GM21576 (cell line): Measurements from ENCODE around the gene EHHADH.

ENCODE experiments used
- ATAC-seq: cut with Tn5 transposase; IDR thresholded peaks from one replicate; pipeline ENCODE4 v1.9.1; 2021; ENCODE audit warnings: mild to moderate bottlenecking, moderate library complexity; ENCODE audit not compliant: unreplicated experiment

The EHHADH gene

GRCh38 chr3:185253645-185254410 lies at the start of gene EHHADH:
EHHADH (minus strand) TSS chr3:185254049; CDS start chr3:185254022, 27 bp downstream.
- peak; percentile 62 for ATAC-seq

GRCh38 chr3:185299918-185300426 lies 46.1 kb upstream of the EHHADH start:
- ATAC-seq = peak; percentile 89

DNA sequence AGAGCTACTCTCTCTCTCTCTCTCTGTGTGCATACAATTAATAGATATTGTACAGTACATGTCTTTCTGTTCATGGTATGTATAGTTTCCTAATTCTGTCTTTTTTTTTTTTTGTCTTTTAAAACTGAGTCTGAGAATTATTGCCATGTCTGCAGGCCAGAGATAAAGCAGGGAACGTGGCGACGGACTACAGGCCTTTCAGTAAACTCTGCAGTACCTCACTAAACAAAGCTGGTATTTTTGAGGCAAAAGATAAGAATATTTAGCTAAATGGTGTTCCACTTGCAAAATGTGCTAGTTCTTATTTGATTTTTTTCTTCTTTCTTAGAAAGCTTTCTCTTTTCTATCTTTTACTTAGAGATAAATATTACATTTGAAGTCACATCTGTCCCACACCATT lies 44.0 kb upstream of the EHHADH start:
- no peak for ATAC-seq

- ATAC-seq = no peak
Measured at GRCh38 chr3:185292238-185292637, 38.4 kb upstream of the EHHADH start.

- ATAC-seq = peak; percentile 51
Measured at GRCh38 chr3:185290266-185290665, 36.4 kb upstream of the EHHADH start.

- ATAC-seq = no peak
Measured at GRCh38 chr3:185283374-185283935, 29.6 kb upstream of the EHHADH start.

- ATAC-seq = peak; percentile 100
Measured at GRCh38 chr3:185282696-185283373, 29.0 kb upstream of the EHHADH start.

GRCh38 chr3:185280572-185281365 lies 26.9 kb upstream of the EHHADH start:
- ATAC-seq = no peak

DNA sequence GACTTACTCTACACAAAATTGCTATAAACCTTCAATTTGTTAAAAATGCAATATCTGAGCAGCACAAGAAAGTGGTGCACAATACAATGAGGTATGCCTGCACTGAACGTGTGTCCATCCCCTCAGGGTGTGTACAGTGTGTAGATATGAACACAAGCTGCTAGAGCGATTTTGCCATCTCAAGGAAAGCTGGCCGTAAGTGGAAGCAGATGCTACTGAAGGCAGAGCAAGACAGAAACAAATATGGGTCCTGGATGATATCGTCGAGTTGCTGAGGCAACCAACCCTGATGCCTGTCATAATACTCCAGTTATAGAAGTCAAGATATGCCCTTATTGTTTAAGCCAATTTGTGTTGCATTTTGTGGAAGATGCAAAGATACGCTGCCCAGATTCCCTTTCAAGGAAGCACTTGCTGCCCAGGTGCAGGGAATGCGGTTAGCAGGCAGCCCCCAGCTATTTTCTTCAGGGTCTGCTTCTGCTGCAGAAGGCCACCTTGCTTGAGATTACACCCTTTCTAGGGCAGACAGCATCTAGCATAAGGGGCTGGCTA lies 25.8 kb upstream of the EHHADH start:
- ATAC-seq = no peak

- no peak for ATAC-seq
Measured at GRCh38 chr3:185276415-185276814, 22.6 kb upstream of the EHHADH start.

GRCh38 chr3:185272033-185272432 lies 18.2 kb upstream of the EHHADH start:
- no peak for ATAC-seq

DNA sequence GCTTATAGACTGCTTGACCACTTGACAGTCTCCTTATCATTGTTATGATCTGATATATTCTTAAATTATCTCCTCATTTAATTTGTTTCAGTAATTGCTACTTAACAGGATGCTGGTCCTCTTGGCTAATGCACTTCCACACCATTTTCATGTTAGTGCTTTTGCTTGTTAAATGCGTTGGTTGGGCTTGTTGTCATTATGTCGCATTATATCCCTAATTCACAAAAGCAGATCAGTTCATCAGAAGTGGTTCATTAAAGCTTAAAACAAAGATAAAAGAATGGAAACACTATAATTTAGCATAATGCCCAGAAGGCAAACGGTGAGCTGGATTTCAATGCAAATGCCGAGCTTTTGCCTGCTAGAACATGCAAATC lies 17.1 kb upstream of the EHHADH start:
- ATAC-seq = no peak

- ATAC-seq = no peak
Measured at GRCh38 chr3:185270262-185270955, 16.6 kb upstream of the EHHADH start.

DNA sequence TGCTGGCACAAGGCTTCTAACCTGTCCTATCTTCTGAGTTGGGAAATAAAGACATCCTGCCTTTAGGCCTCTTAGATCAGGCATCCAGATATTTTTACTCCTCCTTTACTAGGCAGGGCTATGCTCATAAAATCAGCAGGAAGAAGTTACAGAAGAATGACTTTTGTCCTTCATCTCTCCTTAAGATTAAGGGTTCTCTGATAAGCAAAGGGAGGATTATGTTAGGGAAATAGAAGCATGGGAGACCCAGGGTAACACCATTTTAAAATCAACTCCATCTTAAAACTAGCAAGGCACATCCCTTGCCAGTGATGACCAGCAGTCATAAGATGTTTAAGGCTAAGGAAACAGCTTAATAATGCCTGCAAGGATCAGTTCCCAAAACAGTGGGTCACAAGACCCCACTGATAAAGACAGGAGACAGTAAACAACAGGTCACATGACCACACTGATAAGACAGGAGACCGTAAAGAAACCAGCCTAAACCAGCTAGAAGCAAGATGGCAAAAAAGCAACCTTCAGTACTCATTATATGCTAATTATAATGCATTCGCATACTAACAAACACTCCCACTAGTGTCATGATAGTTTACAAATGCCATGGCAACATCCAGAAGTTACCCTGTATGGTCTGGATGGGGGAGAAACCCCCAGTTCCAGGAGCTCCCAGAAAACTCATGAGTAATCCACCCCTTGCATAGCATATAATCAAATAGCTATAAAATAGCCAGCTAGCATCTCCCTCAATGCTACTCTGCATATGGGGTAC lies 14.5 kb upstream of the EHHADH start:
- no peak for ATAC-seq

GRCh38 chr3:185267193-185267592 lies 13.3 kb upstream of the EHHADH start:
- ATAC-seq = no peak

GRCh38 chr3:185264849-185265553 lies 11.2 kb upstream of the EHHADH start:
- ATAC-seq = no peak

GRCh38 chr3:185263423-185263822 lies 9.6 kb upstream of the EHHADH start:
- no peak for ATAC-seq

DNA sequence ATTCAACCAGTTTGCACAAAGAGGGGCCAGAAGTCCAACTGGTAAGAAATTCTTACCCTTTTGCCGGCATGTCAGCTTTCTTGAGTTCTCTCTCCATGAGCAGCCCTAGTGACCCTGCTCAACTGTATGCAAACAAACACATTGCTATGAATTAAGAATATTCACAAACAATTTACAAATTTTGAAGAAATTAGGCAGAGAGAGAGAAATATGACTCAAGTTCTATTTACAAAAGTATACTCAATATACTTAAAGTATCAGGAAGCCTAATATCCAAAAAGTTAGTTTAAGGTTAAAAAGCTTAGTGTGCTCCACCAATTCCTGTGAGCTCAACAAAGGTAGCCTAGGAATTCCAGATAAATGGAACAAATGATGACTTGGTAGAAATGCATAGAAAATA lies 3.5 kb upstream of the EHHADH start:
- no peak for ATAC-seq

GRCh38 chr3:185254799-185255198 lies 950 bp upstream of the EHHADH start:
- no peak for ATAC-seq
